Parathyroid adenoma (tissue), 2 donors: ENCODE data around the gene ZNF714.
A peak's percentile ranks its signal among the peaks of the same experiment; 100 is the strongest.

Experiments used
- H2AFZ ChIP-seq: fragments of 300-600 bp; sonication (generic); one replicate; pipeline ENCODE4 v1.7.0; 2017; ENCODE audit warnings: antibody characterized with exemption, mild to moderate bottlenecking
- H3K27ac ChIP-seq: fragments of 300-600 bp; sonication (generic); one replicate; pipeline ENCODE4 v1.7.0; 2017
- H3K27me3 ChIP-seq: fragments of 300-600 bp; sonication (generic); one replicate; pipeline ENCODE4 v1.7.0; 2017; ENCODE audit warnings: low read length; ENCODE audit not compliant: control insufficient read depth, insufficient read depth
- H3K36me3 ChIP-seq: fragments of 300-600 bp; sonication (generic); one replicate; pipeline ENCODE4 v1.7.0; 2017; ENCODE audit warnings: low read length; ENCODE audit not compliant: control insufficient read depth, insufficient read depth
- H3K4me1 ChIP-seq: fragments of 300-600 bp; sonication (generic); one replicate; pipeline ENCODE4 v1.7.0; 2017; ENCODE audit warnings: control low read depth
- H3K4me2 ChIP-seq: fragments of 300-600 bp; sonication (generic); one replicate; pipeline ENCODE4 v1.7.0; 2017; ENCODE audit warnings: low read length
- H3K4me3 ChIP-seq: fragments of 300-600 bp; sonication (generic); one replicate; pipeline ENCODE4 v1.7.0; 2017; ENCODE audit warnings: low read depth, low read length
- H3K79me2 ChIP-seq: fragments of 300-600 bp; sonication (generic); one replicate; pipeline ENCODE4 v1.7.0; 2017; ENCODE audit warnings: control low read depth
- H3K9ac ChIP-seq: fragments of 300-600 bp; sonication (generic); one replicate; pipeline ENCODE4 v1.7.0; 2017; ENCODE audit warnings: mild to moderate bottlenecking
- H3K9me3 ChIP-seq: fragments of 300-600 bp; sonication (generic); one replicate; pipeline ENCODE4 v1.7.0; 2017; ENCODE audit warnings: low read length; ENCODE audit not compliant: control insufficient read depth
- TF ChIP-seq, protein P1 (sequence below): fragments of 300-600 bp; sonication (generic); IDR thresholded peaks from one replicate; pipeline ENCODE4 v1.7.0; 2017; ENCODE audit warnings: antibody characterized with exemption, mild to moderate bottlenecking
- donor health status: primary hyperparathyroidism.

ZNF714 gene

DNA sequence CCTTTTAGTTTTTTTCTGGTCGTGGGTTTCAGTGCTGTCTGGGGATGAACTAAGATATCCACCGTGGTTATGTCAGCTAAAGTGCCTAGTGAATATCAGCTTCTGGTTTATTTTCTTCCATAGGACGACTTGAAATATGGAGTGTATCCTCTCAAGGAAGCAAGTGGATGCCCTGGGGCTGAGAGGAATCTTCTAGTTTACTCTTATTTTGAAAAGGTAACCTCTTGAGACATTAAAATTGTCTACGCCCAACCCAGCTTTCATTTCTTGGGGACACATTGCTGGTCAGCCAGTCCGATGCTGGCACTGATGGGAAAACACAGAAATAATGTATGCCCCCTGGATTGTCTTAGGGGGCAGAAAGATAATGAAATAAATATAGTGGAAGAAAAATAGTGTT, 61.4 kb downstream of the ZNF714 start:
- peaks cover 4% of the 10 kb centered on the region for H3K79me2 ChIP-seq
- H2AFZ ChIP-seq: no peak overlapping the region
- TF ChIP-seq, protein P1, sequence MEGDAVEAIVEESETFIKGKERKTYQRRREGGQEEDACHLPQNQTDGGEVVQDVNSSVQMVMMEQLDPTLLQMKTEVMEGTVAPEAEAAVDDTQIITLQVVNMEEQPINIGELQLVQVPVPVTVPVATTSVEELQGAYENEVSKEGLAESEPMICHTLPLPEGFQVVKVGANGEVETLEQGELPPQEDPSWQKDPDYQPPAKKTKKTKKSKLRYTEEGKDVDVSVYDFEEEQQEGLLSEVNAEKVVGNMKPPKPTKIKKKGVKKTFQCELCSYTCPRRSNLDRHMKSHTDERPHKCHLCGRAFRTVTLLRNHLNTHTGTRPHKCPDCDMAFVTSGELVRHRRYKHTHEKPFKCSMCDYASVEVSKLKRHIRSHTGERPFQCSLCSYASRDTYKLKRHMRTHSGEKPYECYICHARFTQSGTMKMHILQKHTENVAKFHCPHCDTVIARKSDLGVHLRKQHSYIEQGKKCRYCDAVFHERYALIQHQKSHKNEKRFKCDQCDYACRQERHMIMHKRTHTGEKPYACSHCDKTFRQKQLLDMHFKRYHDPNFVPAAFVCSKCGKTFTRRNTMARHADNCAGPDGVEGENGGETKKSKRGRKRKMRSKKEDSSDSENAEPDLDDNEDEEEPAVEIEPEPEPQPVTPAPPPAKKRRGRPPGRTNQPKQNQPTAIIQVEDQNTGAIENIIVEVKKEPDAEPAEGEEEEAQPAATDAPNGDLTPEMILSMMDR: no peak
- H3K9me3 ChIP-seq: no peaks in the 10 kb centered on the region
- peaks cover 2% of the 10 kb centered on the region for H3K4me1 ChIP-seq
- no peak overlapping the region for H3K9ac ChIP-seq
- no peak overlapping the region for H3K4me2 ChIP-seq
- peak overlapping the region; percentile 87 for H3K4me3 ChIP-seq
- no peaks in the 10 kb centered on the region for H3K36me3 ChIP-seq
- no peaks in the 10 kb centered on the region for H3K27me3 ChIP-seq
- no peak overlapping the region for H3K27ac ChIP-seq

DNA sequence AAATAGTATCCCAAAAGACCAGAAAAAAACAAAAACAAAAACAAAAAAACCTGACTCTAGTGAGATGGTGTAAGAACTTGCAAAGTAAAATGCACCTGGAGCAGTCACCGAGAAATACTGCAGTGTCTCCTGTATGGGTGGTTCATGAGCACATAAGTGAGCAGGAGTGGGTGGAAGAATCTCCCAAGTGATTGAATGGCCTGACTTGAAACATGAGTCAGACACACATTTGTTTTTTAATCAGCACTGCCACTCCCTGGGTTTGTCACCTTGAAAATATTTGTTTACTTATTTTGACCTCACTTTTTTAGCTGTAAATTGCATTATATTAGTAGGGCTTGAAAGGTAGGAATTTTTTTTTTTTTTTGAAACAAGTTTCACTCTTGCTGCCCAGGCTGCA, 61.9 kb downstream of the ZNF714 start:
- Histone ChIP-seq H3K4me2 (no peak overlapping the region), H2AFZ (no peak overlapping the region), H3K27ac (no peak overlapping the region), H3K9ac (no peak overlapping the region), H3K4me1 (no peaks in the 10 kb centered on the region), H3K4me3 (no peak overlapping the region), H3K27me3 (no peaks in the 10 kb centered on the region), H3K36me3 (no peaks in the 10 kb centered on the region), H3K9me3 (no peaks in the 10 kb centered on the region), H3K79me2 (peaks cover 4% of the 10 kb centered on the region)
- TF ChIP-seq, protein P1: no peak

DNA sequence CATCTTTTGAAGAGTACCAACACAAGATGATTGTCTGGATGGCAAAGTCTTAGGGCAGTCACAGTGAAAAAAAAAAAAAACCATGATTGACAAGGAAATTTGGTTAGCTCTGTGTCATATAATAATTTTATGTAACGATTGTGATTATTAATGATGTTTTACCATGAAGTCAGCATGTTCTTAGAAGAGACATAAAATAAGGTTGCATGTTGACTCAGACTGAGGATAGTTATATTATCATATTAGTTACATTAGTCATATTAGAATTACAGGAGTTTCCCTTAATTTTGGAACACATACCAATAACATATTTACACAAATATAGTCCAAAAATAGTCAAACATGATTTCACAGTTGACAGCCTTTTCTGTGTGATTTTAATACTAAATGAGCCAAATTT, 65.5 kb downstream of the ZNF714 start:
- Histone ChIP-seq H2AFZ (no peak overlapping the region), H3K9ac (no peak overlapping the region), H3K27me3 (no peaks in the 10 kb centered on the region), H3K4me1 (no peaks in the 10 kb centered on the region), H3K4me3 (no peak overlapping the region), H3K4me2 (no peak overlapping the region), H3K36me3 (no peaks in the 10 kb centered on the region), H3K9me3 (no peaks in the 10 kb centered on the region), H3K79me2 (no peaks in the 10 kb centered on the region), H3K27ac (no peak overlapping the region)
- TF ChIP-seq, protein P1: no peak

DNA sequence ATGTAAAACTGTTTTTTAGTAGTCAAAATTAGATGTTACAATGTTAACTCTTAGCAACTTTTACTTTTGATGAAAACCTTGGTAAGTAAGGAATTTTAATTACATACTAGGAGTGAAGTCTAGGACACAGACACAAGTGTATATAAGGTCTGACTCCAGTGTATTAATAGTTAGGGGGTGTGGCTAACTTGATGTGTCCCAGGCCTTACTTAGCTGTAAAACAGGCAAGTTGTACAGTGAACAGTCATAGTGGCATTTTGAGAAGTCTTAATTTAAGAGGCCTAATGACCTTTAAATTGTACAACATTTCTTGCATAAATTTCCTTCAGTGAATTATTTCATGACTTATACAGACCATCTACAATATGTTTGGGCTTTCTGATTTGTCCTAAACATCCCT, 66.7 kb downstream of the ZNF714 start:
- H3K79me2 ChIP-seq: peaks cover under 1% of the 10 kb centered on the region
- TF ChIP-seq, protein P1: no peak
- no peak overlapping the region for H3K9ac ChIP-seq
- H3K9me3 ChIP-seq: no peaks in the 10 kb centered on the region
- H3K27me3 ChIP-seq: no peaks in the 10 kb centered on the region
- no peak overlapping the region for H3K27ac ChIP-seq
- H3K4me3 ChIP-seq: no peak overlapping the region
- no peaks in the 10 kb centered on the region for H3K36me3 ChIP-seq
- no peak overlapping the region for H2AFZ ChIP-seq
- no peaks in the 10 kb centered on the region for H3K4me1 ChIP-seq
- no peak overlapping the region for H3K4me2 ChIP-seq

DNA sequence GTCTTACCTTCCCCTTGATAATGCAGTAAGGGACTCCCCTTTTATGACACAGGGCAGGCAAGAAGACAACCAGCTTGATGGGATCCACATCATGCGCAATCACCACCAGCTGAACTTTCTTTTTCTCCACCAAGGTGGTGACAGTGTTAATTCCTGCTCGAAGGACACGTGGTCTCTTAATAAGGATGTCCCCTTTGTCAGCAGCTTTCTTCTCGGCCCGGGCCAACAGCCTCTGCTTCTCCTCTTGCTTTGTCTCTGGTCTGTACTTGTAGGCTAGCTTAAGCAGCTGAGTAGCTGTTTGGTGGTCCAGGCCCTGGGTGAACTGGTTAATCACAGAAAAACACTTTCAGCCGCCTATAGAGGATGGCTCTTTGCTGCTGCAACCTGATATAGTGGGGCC, 67.9 kb downstream of the ZNF714 start:
- no peak overlapping the region for H3K27ac ChIP-seq
- H3K4me1 ChIP-seq: no peaks in the 10 kb centered on the region
- H2AFZ ChIP-seq: no peak overlapping the region
- H3K27me3 ChIP-seq: no peaks in the 10 kb centered on the region
- H3K9me3 ChIP-seq: no peaks in the 10 kb centered on the region
- no peaks in the 10 kb centered on the region for H3K36me3 ChIP-seq
- TF ChIP-seq, protein P1: no peak
- H3K79me2 ChIP-seq: peaks cover 4% of the 10 kb centered on the region
- no peak overlapping the region for H3K9ac ChIP-seq
- no peak overlapping the region for H3K4me2 ChIP-seq
- no peak overlapping the region for H3K4me3 ChIP-seq
